Middle frontal gyrus (tissue), 1 donor: ENCODE results near the gene RIC8B.
A peak's percentile ranks its signal among the peaks of the same experiment; 100 is the strongest.
"Not testable (repeated sequence)": the region's sequence is repeated elsewhere in the genome, so short reads cannot be mapped to it uniquely, and the experiment has no call there.

ENCODE experiments used
- DNase-seq: peaks from one replicate; pipeline ENCODE4 v3.0.0-alpha.2; 2015; ENCODE audit warnings: low spot score; ENCODE audit errors: extremely low spot score

RIC8B gene, protein sequence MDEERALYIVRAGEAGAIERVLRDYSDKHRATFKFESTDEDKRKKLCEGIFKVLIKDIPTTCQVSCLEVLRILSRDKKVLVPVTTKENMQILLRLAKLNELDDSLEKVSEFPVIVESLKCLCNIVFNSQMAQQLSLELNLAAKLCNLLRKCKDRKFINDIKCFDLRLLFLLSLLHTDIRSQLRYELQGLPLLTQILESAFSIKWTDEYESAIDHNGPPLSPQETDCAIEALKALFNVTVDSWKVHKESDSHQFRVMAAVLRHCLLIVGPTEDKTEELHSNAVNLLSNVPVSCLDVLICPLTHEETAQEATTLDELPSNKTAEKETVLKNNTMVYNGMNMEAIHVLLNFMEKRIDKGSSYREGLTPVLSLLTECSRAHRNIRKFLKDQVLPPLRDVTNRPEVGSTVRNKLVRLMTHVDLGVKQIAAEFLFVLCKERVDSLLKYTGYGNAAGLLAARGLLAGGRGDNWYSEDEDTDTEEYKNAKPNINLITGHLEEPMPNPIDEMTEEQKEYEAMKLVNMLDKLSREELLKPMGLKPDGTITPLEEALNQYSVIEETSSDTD

DNA sequence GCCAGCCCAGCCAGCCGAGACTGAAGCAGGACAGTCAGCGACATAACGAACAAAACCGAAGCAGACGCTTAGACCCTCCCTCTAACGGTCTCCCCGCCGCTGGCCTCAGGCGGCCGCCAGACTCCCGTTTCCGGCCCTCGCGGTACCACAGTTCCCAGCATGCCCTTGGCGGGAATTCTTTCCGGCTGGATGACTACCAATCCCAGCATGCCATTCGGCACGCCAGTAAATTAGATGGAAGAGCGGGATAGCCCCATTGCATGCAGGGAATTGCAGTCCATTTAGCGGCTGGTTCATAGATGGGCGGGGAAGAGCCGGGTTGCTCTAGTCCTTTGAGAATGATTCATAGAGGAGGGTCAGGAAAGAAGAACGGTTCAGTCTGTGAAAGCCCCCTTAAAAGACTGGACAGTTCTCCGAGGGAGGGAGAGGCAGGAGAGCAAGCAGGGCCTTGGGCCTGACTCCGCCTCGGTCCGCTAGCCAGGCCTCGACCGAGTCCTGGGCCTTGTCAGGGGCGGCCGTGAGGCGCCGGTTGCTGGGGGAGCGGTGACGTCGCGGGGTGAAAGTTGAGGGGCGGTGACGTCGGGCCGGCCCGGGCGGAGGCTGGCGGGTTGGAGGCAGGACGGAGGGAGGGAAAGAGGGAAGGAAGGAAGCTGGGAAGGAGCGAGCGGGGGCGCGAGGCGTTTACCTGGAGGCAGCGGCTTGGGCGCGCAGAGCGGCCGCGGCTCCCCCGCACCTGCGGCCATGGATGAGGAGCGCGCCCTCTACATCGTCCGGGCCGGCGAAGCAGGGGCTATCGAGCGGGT lies at the start of gene RIC8B:
Gene RIC8B, plus strand, starts transcription at position 678 of the 803 bp plus-strand sequence. Its CDS starts 64 bp downstream, at position 742.
- DNase-seq = peak; percentile 96

DNA sequence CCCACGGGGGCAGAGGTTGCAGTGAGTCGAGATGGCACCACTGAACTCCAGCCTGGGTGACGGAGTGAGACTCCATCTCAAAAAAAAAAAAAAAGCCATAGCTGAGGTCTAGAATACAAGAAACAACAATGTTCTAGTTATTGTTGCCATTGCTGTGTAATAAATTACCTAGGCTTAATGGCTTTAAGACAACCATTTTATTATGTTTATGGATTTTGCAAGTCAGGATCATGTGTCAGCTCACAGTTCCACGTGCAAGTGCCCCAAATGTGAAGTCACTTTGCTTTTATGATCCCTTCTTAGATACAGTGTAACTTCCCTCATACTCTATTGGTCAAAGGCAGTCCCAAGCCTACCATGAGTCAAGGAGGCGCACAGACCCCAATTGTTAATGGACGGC lies 49.5 kb upstream of the RIC8B start:
- DNase-seq = no peak

DNA sequence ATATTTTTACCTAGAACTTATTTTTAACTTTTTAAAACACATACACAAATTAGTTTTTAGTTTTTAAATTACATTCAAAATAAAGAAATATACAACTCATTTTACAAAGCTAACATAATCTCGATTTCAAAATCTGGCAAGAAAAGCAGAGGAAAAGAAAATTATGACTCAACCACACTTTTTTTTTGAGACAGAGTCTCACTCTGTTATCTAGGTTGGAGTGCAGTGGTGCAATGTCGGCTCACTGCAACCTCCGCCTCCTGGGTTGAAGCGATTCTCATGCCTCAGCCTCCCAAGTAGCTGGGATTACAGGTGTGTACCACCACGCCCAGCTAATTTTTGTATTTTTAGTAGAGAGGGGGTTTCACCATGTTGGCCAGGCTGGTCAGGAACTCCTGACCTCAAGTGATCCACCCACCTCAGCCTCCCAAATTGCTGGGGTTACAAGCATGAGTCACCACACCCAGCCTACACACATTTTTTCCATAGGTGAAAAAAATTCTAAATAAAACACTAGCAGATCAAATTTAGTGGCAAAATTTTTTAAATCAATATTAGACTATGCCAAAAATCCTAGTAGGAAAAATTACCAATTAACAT lies 47.8 kb upstream of the RIC8B start:
- not testable (repeated sequence) for DNase-seq

DNA sequence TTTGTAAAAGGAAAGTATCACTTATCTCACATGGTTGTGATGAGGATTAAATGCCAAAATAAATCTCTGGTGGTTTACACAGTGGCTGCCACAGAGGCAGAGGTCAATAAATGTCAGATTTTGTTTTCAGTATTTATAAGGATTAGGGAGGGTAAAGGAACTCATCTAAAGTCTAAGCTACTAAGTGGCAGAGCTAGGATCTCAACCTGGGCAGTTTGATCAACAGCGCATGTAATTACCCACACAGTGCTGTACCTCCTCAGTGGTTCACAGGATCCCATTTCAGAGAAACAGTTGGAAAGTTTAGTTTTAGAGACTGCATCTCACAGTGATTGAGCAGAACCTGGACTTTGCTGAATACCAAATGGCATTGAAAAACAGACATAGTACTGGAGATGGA lies 44.9 kb upstream of the RIC8B start:
- DNase-seq = no peak

DNA sequence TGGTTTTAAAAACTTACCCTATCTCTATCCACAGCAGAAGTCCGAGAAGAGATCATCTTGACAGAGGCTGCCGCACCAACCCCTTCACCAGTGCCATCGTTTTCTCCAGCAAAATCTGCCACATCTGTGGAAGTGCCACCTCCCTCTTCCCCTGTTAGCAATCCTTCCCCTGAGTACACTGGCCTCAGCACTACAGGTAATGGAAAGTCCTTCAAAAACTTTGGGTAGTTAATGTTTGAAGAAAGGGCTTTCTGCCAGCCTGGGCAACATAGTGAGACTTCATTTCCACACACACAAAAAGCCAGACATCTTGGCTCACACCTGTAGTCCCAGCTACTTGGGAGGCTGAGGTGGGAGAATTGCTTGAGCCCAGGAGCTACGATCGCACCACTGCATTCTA lies 41.6 kb upstream of the RIC8B start:
- DNase-seq = no peak

DNA sequence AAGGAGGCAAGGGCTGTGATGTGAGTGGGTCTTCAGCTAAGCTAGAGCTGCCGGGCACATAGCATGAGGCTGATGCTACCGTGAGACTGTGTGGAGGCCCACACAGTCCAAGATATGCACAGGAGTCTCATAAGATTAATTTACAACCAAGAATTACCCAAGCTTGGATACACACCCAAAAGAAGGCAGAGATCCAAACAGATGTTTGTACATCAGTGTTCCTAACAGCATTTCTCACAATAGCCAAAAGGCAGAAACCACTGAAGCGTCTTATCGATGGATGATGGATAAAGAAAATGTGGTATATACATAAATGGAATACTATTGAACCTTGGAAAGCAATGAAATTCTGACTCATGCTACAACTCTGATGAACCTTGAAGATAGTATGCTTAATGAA lies 40.8 kb upstream of the RIC8B start:
- no peak for DNase-seq

DNA sequence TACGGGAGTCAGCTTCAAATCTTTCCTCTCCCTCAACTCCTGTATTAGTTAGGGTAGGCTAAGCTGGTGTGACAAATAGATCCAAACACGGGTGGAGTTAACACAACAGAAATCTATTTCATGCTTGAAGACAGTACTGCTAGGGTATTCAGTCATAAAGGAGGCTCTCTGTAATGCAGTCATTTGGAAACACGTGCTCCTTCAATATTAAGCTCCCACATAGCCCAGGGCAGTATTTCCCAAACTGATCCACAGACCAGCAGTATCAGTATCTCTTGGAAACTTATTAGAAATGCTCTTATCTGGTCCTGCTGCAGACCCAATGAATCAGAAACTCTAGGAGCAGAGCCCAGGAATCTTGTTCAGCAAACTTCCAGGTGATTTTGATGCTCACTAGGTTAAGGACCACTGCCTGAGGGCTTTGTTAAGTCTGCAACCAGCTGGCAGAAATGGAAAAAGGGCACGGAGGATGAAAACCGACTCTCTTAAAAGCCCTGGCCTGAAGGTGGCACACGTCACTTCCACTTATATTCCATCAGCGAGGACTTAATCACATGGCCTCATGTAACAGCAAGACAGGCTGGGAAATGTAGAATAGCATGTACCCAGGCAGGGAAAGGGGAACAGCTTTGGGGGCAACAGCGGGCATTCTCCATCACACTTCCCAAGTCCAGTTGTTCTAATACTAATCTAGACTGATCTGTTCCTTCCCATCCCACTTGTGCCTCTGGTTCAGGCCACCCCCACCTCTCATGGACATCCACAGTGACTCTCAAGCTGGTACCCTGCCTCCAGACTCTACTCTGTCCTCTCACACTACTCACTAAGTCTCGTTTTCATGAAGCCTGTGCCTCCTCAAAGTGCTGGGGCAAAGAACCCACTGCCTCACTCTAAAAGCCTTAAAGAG lies 38.2 kb upstream of the RIC8B start:
- no peak for DNase-seq

DNA sequence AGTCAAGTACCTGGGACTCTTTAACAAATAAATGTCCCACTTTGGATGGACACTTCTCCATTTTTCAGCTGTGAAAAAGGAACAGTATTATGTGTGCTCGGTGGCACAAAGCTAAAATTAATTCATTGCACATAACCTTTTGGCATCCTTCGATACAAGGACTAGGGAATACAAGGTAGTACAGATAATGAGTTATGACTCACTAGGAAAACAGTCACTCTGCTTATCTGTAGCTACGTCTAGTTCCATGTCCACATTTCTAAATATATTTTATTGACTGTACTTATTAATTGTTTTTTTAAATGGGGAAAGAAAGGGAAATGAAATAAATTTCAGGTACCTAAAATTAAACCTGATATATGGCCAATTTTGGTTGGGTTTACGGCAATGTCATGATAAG lies 35.2 kb upstream of the RIC8B start:
- DNase-seq = no peak

DNA sequence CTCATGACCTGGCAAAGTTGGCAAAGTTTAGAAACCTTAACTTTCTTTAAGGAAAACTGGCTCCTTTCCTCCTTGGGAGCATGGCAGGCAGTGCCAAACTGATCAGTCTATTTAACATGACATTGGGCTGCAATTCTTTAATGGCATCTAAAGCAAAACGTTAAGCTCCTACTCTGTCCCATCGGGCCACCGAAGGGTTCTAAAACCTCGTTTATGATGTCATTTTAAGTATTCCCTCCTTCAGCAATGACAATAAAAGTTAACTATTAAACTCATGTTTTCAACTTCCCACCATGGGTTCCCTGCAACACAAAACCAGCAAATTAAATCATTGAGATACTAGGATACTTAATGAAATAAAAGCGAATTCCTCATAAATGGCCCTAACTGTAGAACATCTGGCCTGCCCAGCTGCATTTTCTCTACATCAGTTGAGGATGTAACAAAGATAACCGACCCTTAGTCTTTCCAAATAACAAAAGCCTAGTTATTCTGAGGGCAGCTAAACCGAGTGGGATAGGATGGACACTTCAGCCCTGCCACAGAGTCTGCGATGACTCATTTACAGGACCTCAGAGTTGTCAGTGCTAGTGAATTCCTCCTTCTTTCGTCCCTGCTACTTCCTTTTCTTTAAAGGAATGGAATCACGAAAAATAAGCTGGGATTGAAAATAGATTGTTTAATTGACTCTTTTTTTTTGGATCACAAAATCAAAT lies 34.5 kb upstream of the RIC8B start:
- DNase-seq = no peak

DNA sequence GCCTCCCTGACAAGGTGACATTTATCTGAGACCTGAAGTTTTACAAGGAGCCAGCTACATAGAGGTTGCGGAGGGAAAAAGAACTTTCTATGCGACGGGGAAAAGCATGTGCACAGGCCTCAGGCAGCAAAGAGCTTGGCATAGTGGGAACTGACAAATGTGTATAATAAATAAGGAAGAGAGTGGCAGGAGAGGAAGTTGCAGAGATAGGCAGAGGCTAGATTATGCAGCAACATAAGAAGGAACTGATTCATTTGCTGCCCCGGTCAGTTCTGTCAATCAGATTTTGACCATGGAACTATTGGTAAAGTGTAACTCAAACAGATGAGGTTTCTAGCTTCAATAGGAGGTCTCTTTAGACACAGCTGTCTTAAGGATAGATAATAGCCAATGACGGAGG lies 33.7 kb upstream of the RIC8B start:
- no peak for DNase-seq

DNA sequence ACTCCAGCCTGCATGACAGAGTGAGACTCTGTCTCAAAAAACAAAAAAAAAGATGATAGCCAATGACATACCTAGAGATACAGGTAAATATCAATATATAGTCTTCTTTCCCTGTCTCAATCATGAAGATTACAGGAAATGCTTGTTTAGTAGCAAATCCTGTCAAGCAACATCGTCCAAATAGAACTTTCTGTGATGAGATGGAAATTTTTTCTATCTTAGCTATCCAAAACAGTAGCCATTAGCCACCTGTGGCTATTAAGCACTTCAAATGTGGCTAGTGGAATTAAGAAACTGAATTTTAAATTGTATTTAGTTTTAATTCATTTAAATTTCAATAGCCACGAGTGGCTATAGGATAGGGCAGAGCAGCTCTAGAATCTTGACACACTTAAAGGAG lies 33.2 kb upstream of the RIC8B start:
- DNase-seq = no peak

DNA sequence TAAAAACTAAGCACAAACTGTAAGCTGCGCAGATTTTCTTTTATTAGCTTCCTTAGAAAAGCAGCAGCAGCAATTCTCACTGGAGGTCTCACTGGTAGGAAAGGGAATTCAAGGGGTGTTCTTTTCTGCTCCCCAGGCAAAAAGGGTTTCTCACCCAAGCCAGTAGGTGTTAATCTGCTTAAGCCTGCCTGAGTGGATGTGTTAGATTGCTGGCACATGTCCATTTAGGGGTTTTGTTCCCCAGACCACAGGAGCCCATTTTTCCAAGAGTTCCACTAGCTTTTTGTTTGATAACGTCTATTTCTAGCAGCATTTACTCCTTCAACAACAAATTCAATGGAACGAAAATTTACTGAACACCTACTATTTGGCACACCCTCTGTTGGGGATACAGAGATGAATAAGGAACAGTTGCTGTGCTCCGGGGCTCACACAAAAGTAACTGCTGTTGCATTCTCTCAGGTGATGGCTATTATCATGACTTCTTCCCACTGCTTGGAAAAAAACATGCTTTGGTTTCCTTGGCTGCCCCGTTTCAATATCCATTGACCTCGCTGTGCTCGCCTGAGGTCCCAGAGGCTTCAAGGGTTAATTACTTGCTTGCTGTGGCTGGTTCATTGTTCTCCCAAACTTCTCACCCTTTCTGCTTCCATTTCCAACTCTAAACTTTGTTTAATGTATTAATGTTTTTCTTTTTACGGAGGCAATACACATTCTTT lies 31.1 kb upstream of the RIC8B start:
- no peak for DNase-seq

DNA sequence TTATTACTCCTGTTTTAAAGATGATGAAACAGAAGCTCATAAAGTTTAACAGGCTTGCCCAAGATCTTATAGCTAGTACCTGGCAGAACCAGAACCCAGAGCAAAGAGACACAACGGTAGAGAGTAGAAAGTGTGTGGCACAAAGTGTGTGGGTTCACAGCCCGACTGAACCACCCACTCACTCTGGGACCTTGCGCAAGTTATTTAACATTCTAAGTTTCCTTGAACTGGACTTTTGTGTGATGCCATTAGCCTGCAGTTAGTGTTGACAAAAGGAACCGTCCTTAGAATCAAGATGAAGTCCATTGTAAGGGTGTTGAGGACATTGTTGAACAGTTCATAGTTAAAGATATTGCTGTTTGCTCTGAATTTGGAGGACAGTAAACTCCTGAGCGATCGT lies 29.9 kb upstream of the RIC8B start:
- no peak for DNase-seq

DNA sequence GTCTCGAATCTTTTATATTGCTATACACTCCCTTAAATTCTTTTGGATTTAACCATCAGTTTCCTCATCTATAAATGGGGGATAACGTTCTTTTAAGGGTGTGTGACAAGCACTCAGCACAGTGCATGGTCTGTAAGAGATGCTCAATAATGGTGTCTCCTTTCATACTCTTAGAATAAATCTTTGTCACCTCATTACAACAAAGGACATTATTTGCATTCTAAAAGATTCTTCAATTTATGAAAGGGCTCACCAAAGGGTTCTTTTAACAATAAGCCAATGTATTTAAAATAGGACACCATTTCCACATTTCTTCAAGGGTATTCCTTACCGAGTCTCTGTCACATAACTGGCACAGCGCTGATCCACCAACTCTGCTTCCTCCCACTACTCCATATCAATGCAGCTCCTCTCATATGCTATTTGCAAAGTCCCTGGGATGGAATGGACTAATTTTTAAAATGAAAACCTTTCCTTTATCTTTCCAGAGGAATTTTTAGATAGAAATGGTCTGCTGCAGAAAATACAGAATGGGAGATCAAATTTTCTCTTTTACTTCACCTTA lies 29.2 kb upstream of the RIC8B start:
- DNase-seq = no peak

DNA sequence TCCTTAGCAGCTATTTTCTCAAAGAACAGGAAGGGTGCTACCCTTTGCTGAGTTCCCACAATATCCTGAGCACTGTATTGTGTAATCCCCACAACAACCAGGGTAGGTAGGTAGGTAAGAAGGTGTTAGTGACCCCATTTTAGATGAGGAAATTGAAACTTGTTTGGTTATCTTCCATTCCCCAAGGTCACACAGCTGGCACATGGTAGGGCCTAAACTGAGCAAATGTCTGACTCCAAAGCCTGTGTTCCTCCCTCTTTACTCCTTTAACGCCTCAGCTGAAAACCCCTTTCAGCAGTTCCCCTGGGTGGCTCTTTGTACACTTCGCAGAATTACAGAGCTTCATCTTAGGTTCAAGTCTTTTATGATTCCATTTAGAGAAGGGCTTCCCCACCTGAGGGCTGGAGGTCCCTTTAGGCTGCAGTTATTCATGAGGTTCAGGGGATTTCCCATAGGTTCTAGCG lies 26.5 kb upstream of the RIC8B start:
- no peak for DNase-seq

DNA sequence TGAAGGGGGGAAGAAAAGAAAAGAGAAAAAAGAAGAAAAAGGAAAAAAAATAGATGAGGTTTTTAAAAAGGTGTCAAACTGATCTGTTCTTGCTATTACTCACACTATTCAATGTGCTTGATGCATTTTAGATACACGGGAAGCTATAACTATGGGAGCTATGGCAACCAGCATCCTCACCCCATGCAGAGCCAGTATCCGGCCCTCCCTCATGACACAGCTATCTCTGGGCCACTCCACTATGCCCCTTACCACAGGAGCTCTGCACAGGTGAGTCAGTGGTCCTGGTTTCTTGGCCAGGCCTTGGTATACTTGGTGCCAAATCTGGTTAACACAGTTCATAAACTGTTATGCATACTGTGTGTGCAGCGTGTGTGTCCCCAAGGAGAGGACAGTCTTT lies 24.0 kb upstream of the RIC8B start:
- DNase-seq = no peak

DNA sequence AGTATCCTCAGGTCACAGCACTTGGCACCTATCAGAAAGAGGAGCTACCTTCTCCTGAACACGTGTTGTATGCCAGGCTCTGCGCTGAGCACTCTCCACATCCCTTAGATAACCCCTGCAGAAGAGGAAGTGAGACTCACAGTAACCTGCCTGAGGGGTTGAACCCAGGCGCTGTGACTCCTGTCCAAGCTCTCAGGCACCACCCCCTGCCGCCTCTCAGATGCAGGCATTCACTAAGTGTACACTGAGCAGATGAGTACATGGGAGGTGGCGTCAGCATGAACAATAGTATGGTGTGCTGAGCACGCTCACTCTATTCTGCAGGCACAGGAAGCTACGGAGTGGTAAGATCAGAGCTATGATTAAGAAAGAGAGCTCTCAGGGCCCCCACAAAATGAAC lies 21.0 kb upstream of the RIC8B start:
- no peak for DNase-seq

DNA sequence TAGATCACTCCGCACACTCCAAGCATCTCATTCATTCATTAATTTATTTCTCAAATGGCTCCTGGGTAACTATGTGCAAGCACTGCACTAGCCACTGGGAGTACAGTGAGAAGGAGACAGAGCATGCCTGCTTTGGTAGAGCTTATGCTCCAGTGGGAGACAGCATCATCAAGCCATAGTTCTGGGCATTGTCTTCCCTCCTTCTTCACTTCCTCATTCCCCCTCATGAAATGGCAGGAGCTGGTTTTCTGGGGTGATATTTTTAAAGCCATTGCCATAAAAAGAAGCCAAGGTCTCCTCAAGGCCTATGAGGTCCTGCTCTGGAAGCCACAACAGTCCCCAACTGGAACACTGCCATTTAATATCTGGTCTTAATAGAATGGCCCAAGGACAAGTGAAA lies 20.2 kb upstream of the RIC8B start:
- DNase-seq = no peak
